ENCODE data around the gene TLDC2. TPM values are rescaled to one million over a fixed set of nuclear protein-coding genes. Genes with fewer than 3 reads are reported as not detected.
A peak's percentile ranks its signal among the peaks of the same experiment; 100 is the strongest.
"Not testable (repeated sequence)": the region's sequence is repeated elsewhere in the genome, so short reads cannot be mapped to it uniquely, and the experiment has no call there.

Gene TLDC2
- total and polyA plus RNA-seq, 5 donors from 2014 or later, result 0.32 to 0.57 (median 0.41) TPM; not detected in 1

- peaks cover 14 to 87% (median 47%) of the 10 kb centered on the region in 4 donors for H3K4me1 Mint-ChIP-seq
- no peak for DNase-seq
Observed at GRCh38 chr20:36932476-36933426, 56.8 kb downstream of the TLDC2 start.

GRCh38 chr20:36933571-36933970 lies 57.6 kb downstream of the TLDC2 start:
- not testable (repeated sequence) for H3K9me3 ChIP-seq (ENCODE audit: control insufficient read depth in 2 of 2, low read length in 2 of 2); H3K27me3 Mint-ChIP-seq; H3K9me3 Mint-ChIP-seq; H3K4me3 Mint-ChIP-seq; H3K27me3 ChIP-seq (ENCODE audit: control insufficient read depth, insufficient read depth, low read length); H3K4me3 ChIP-seq (ENCODE audit: low read depth, low read length); DNase-seq; ATAC-seq (ENCODE audit: low read depth in 2 of 2)
- peaks cover 14 to 87% (median 48%) of the 10 kb centered on the region in 4 donors for H3K4me1 Mint-ChIP-seq
- peaks cover 63% of the 10 kb centered on the region for H3K36me3 Mint-ChIP-seq
- H3K27ac Mint-ChIP-seq, result peak overlapping the region in 1 of 3 donors; percentile 96
- peaks cover 90% of the 10 kb centered on the region for H3K36me3 ChIP-seq (ENCODE audit: control insufficient read depth, insufficient read depth, low read length)
- H3K4me1 ChIP-seq (ENCODE audit: control insufficient read depth, insufficient read depth, low read length, poor library complexity, severe bottlenecking), result peaks cover 69% of the 10 kb centered on the region
- H3K27ac ChIP-seq (ENCODE audit: insufficient read depth, low read length, poor library complexity, severe bottlenecking), result peak overlapping the region; percentile 57

More at GRCh38 chr20:36932476-36933426, 56.8 kb downstream of the TLDC2 start:
- H3K27me3 ChIP-seq (ENCODE audit: control insufficient read depth, insufficient read depth, low read length), result no peaks in the 10 kb centered on the region
- Mint-ChIP-seq H3K27me3 (no peaks in the 10 kb centered on the region), H3K9me3 (no peaks in the 10 kb centered on the region), H3K27ac (peak overlapping the region; percentile 86 to 96 (median 95)), H3K4me3 (peak overlapping the region; percentile 33 to 85 (median 65)), H3K36me3 (peaks cover 64% of the 10 kb centered on the region)
- peak overlapping the region; percentile 57 for H3K27ac ChIP-seq (ENCODE audit: insufficient read depth, low read length, poor library complexity, severe bottlenecking)
- ATAC-seq (ENCODE audit: low read depth in 2 of 2), result no peak
- peaks cover 61% of the 10 kb centered on the region for H3K4me1 ChIP-seq (ENCODE audit: control insufficient read depth, insufficient read depth, low read length, poor library complexity, severe bottlenecking)
- H3K36me3 ChIP-seq (ENCODE audit: control insufficient read depth, insufficient read depth, low read length), result peaks cover 87% of the 10 kb centered on the region
- peak overlapping the region; percentile 23 for H3K4me3 ChIP-seq (ENCODE audit: low read depth, low read length)
- no peaks in the 10 kb centered on the region for H3K9me3 ChIP-seq (ENCODE audit: control insufficient read depth in 2 of 2, low read length in 2 of 2)

DNA sequence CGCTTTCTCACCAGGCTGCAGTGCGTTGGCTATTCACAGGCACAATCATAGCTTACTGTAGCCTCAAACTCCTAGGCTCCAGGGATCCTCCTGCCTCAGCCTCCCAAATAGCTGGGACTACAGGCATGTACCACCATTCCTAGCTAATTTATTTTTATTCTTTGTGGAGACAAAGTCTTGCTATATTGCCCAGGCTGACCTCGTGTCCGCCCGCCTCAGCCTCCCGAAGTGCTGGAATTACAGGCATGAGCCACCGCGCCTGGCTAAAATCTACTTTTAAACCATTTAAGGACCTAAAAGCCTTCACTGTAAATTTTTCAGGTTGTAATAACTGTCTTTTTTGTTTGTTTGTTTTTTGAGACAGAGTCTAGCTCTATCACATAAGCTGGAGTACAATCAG lies 60.4 kb downstream of the TLDC2 start:
- ATAC-seq (ENCODE audit: low read depth in 2 of 2) (no peak), DNase-seq (no peak)
- H3K27me3 Mint-ChIP-seq, result no peaks in the 10 kb centered on the region
- Histone ChIP-seq H3K4me3 (ENCODE audit: low read depth, low read length) (peak overlapping the region; percentile 46), H3K27ac (ENCODE audit: insufficient read depth, low read length, poor library complexity, severe bottlenecking) (peak overlapping the region; percentile 47), H3K4me1 (ENCODE audit: control insufficient read depth, insufficient read depth, low read length, poor library complexity, severe bottlenecking) (peaks cover 63% of the 10 kb centered on the region), H3K36me3 (ENCODE audit: control insufficient read depth, insufficient read depth, low read length) (peaks cover 93% of the 10 kb centered on the region), H3K27me3 (ENCODE audit: control insufficient read depth, insufficient read depth, low read length) (no peaks in the 10 kb centered on the region), H3K9me3 (ENCODE audit: control insufficient read depth in 2 of 2, low read length in 2 of 2) (no peaks in the 10 kb centered on the region)
- H3K36me3 Mint-ChIP-seq, result peaks cover 58% of the 10 kb centered on the region
- H3K4me1 Mint-ChIP-seq, result peaks cover 23 to 84% (median 49%) of the 10 kb centered on the region in 4 donors
- H3K9me3 Mint-ChIP-seq, result no peaks in the 10 kb centered on the region
- peak overlapping the region in 2 of 3 donors; percentile 42 to 75 for H3K27ac Mint-ChIP-seq
- peak overlapping the region; percentile 65 to 85 (median 80) for H3K4me3 Mint-ChIP-seq

DNA sequence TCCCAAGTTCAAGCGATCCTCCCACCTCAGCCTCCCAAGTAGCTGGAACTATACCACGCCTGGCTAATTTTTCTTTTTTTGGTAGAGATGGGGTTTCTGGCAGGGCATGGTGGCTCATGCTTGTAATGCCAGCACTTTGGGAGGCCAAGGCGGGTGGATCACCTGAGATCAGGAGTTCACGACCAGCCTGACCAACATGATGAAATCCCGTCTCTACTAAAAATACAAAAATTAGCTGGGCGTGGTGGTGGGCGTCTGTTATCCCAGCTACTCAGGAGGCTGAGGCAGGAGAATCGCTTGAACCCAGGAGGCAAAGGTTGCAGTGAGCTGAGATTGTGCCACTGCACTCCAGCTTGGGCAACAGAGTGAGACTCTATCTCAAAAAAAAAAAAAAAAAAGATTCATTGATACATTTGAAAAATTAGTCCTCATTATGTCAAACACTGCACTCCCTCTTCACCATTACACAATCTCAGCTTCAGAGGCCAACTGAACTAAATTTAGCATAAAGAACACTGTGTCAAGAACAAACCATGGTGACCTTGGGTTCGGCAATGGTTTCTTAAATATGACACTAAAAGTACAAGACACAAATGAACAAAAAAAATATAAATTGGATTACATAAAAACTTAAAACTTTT lies 60.9 kb downstream of the TLDC2 start:
- peak overlapping the region; percentile 62 for H3K4me3 ChIP-seq (ENCODE audit: low read depth, low read length)
- not testable (repeated sequence) for H3K27me3 Mint-ChIP-seq; H3K9me3 ChIP-seq (ENCODE audit: control insufficient read depth in 2 of 2, low read length in 2 of 2); DNase-seq; H3K27me3 ChIP-seq (ENCODE audit: control insufficient read depth, insufficient read depth, low read length); ATAC-seq (ENCODE audit: low read depth in 2 of 2); H3K9me3 Mint-ChIP-seq
- H3K27ac ChIP-seq (ENCODE audit: insufficient read depth, low read length, poor library complexity, severe bottlenecking), result peak overlapping the region; percentile 47
- H3K36me3 ChIP-seq (ENCODE audit: control insufficient read depth, insufficient read depth, low read length), result peaks cover 93% of the 10 kb centered on the region
- Mint-ChIP-seq H3K4me1 (peaks cover 28 to 84% (median 52%) of the 10 kb centered on the region in 4 donors), H3K27ac (peak overlapping the region; percentile 6 to 75 (median 73)), H3K4me3 (peak overlapping the region; percentile 65 to 85 (median 80)), H3K36me3 (peaks cover 58% of the 10 kb centered on the region)
- H3K4me1 ChIP-seq (ENCODE audit: control insufficient read depth, insufficient read depth, low read length, poor library complexity, severe bottlenecking), result peaks cover 66% of the 10 kb centered on the region

DNA sequence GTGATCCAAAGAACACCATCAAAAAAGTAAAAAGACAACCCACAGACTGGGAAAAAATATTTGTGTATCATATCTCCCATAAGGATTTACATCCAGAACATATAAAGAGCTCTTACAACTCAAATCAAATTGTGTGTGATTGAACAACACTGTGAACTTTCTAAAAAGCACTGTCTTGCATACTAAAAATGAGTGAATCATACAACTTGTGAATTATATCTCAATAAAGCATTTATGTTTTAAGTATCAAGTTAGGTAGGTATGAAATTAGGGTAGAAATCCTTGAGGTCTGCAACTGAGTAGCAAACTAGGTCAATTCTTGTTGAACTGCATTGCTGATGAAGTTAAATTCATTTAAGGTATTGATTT lies 61.4 kb downstream of the TLDC2 start:
- Mint-ChIP-seq H3K9me3 (no peaks in the 10 kb centered on the region), H3K4me3 (peak overlapping the region; percentile 65 to 85 (median 72)), H3K4me1 (peaks cover 29 to 84% (median 51%) of the 10 kb centered on the region in 4 donors), H3K27me3 (no peaks in the 10 kb centered on the region), H3K36me3 (peaks cover 57% of the 10 kb centered on the region), H3K27ac (peak overlapping the region; percentile 48 to 75 (median 73))
- ATAC-seq (ENCODE audit: low read depth in 2 of 2), result no peak
- peaks cover 70% of the 10 kb centered on the region for H3K4me1 ChIP-seq (ENCODE audit: control insufficient read depth, insufficient read depth, low read length, poor library complexity, severe bottlenecking)
- no peaks in the 10 kb centered on the region for H3K9me3 ChIP-seq (ENCODE audit: control insufficient read depth in 2 of 2, low read length in 2 of 2)
- DNase-seq, result no peak
- H3K36me3 ChIP-seq (ENCODE audit: control insufficient read depth, insufficient read depth, low read length), result peaks cover 93% of the 10 kb centered on the region
- H3K27me3 ChIP-seq (ENCODE audit: control insufficient read depth, insufficient read depth, low read length), result no peaks in the 10 kb centered on the region
- peak overlapping the region; percentile 47 for H3K27ac ChIP-seq (ENCODE audit: insufficient read depth, low read length, poor library complexity, severe bottlenecking)
- H3K4me3 ChIP-seq (ENCODE audit: low read depth, low read length), result peak overlapping the region; percentile 62

DNA sequence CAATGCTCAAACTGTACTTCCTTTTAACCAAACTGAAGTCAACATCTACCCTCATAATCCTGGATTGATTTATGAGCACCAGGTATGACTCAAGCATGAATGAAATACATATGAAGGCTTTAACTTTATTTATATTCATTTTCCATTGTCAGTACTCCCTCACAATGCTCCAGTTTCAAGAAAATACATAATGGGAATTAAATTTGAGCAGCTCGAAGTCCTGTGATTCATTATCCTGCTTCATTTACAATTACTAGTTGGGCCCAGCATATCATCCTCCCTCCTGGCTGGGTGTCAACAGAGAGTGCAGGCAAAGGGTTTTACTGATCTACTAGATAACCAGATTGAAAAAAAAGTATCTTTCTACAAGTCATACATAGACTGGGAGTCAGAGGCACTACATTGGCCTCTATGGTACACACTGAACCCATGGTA lies 65.5 kb downstream of the TLDC2 start:
- H3K4me3 ChIP-seq (ENCODE audit: low read depth, low read length), result peak overlapping the region; percentile 76

More for the DNA sequence above, 65.5 kb downstream of the TLDC2 start:
- no peaks in the 10 kb centered on the region for H3K27me3 ChIP-seq (ENCODE audit: control insufficient read depth, insufficient read depth, low read length)
- H3K27ac ChIP-seq (ENCODE audit: insufficient read depth, low read length, poor library complexity, severe bottlenecking), result peak overlapping the region; percentile 70
- DNase-seq, result peak in 2 of 3 donors; percentile 22 to 26
- H3K27me3 Mint-ChIP-seq, result peaks cover 8% of the 10 kb centered on the region
- H3K4me3 Mint-ChIP-seq, result peak overlapping the region; percentile 68 to 98 (median 90)
- H3K36me3 ChIP-seq (ENCODE audit: control insufficient read depth, insufficient read depth, low read length), result peaks cover 83% of the 10 kb centered on the region
- ATAC-seq (ENCODE audit: low read depth in 2 of 2), result peak; percentile 18 to 25
- no peaks in the 10 kb centered on the region for H3K9me3 ChIP-seq (ENCODE audit: control insufficient read depth in 2 of 2, low read length in 2 of 2)
- no peaks in the 10 kb centered on the region for H3K9me3 Mint-ChIP-seq
- H3K27ac Mint-ChIP-seq, result peak overlapping the region; percentile 89 to 97 (median 91)
- H3K36me3 Mint-ChIP-seq, result peaks cover 63% of the 10 kb centered on the region
- peaks cover 36 to 95% (median 61%) of the 10 kb centered on the region in 4 donors for H3K4me1 Mint-ChIP-seq
- H3K4me1 ChIP-seq (ENCODE audit: control insufficient read depth, insufficient read depth, low read length, poor library complexity, severe bottlenecking), result peaks cover 92% of the 10 kb centered on the region

Data from CD4-positive, CD25-positive, alpha-beta regulatory T cell (primary cell).